Brain microvascular endothelial cell (primary cell): Measurements from ENCODE around the gene CNKSR1.

Source experiments
- DNase-seq: peaks from one replicate; pipeline ENCODE4 v3.0.0-alpha.2; 2020
- H3K27ac ChIP-seq: fragments of 250-450 bp; sonication (Bioruptor Pico); 2 replicates; pipeline ENCODE4 v1.5.1; 2020; ENCODE audit warnings: mild to moderate bottlenecking, moderate library complexity
- H3K27me3 ChIP-seq: fragments of 250-450 bp; sonication (Bioruptor Pico); replicated peaks from 2 replicates; pipeline ENCODE4 v1.5.1; 2020; ENCODE audit warnings: mild to moderate bottlenecking
- H3K36me3 ChIP-seq: fragments of 250-450 bp; sonication (Bioruptor Pico); replicated peaks from 2 replicates; pipeline ENCODE4 v1.5.1; 2020; ENCODE audit warnings: mild to moderate bottlenecking
- H3K4me3 ChIP-seq: 2 replicates; pipeline ENCODE4 v1.5.1; 2011; ENCODE audit warnings: low read depth, mild to moderate bottlenecking, control low read depth, low read length, moderate library complexity
- CTCF ChIP-seq: IDR thresholded peaks from 2 replicates; pipeline ENCODE4 v1.5.1; 2011; ENCODE audit warnings: low read depth, mild to moderate bottlenecking, moderate library complexity, low read length, control low read depth, inconsistent platforms; ENCODE audit errors: missing control alignments
- in situ Hi-C: cut with HindIII; loops from 2 replicates; pipeline ENCODE4 v1.10.0; 2017; ENCODE audit warnings: low sequenced_read_pairs, low pct_ligation_motif_present

The CNKSR1 gene

GRCh38 chr1:26180010-26180506, 2.8 kb downstream of the CNKSR1 start:
- TF ChIP-seq CTCF, result no peak
- Histone ChIP-seq H3K27ac (no peak overlapping the region), H3K36me3 (no peaks in the 10 kb centered on the region), H3K4me3 (no peak overlapping the region), H3K27me3 (no peaks in the 10 kb centered on the region)
- in situ Hi-C loops, result no loop called here
- no peak for DNase-seq

- no peak for TF ChIP-seq CTCF
- Histone ChIP-seq H3K27ac (no peak overlapping the region), H3K4me3 (no peak overlapping the region), H3K36me3 (no peaks in the 10 kb centered on the region), H3K27me3 (no peaks in the 10 kb centered on the region)
- in situ Hi-C loops, result no loop called here
- DNase-seq, result no peak
Observed at GRCh38 chr1:26181586-26182382, 4.5 kb downstream of the CNKSR1 start.

GRCh38 chr1:26182383-26182696, 5.0 kb downstream of the CNKSR1 start:
- TF ChIP-seq CTCF, result no peak
- Histone ChIP-seq H3K4me3 (no peak overlapping the region), H3K27me3 (no peaks in the 10 kb centered on the region), H3K36me3 (no peaks in the 10 kb centered on the region), H3K27ac (no peak overlapping the region)
- in situ Hi-C loops, result no loop called here
- no peak for DNase-seq

- DNase-seq, result no peak
- Histone ChIP-seq H3K27me3 (no peaks in the 10 kb centered on the region), H3K27ac (no peak overlapping the region), H3K4me3 (no peak overlapping the region), H3K36me3 (no peaks in the 10 kb centered on the region)
- TF ChIP-seq CTCF, result no peak
- in situ Hi-C loops, result no loop called here
Observed at GRCh38 chr1:26184086-26184485, 6.8 kb downstream of the CNKSR1 start.

GRCh38 chr1:26184883-26185282, 7.6 kb downstream of the CNKSR1 start:
- TF ChIP-seq CTCF, result no peak
- no peak for DNase-seq
- H3K36me3 ChIP-seq, result no peaks in the 10 kb centered on the region
- no peak overlapping the region for H3K27ac ChIP-seq
- in situ Hi-C loops, result no loop called here
- H3K4me3 ChIP-seq, result no peak overlapping the region
- no peaks in the 10 kb centered on the region for H3K27me3 ChIP-seq

GRCh38 chr1:26187882-26188281, 10.6 kb downstream of the CNKSR1 start:
- Histone ChIP-seq H3K27ac (no peak overlapping the region), H3K36me3 (no peaks in the 10 kb centered on the region), H3K27me3 (no peaks in the 10 kb centered on the region), H3K4me3 (no peak overlapping the region)
- DNase-seq, result no peak
- TF ChIP-seq CTCF, result no peak
- in situ Hi-C loops, result no loop called here
